HG03432 (cell line): Measurements from ENCODE around the gene HOXA4.

Experiments used
- ATAC-seq: cut with Tn5 transposase; IDR thresholded peaks from one replicate; pipeline ENCODE4 v1.9.1; 2021; ENCODE audit warnings: mild to moderate bottlenecking, moderate library complexity; ENCODE audit not compliant: unreplicated experiment

HOXA4 gene

GRCh38 chr7:27117887-27118491 lies 12.6 kb downstream of the HOXA4 start:
- ATAC-seq: no peak

GRCh38 chr7:27116962-27117886 lies 13.3 kb downstream of the HOXA4 start:
- no peak for ATAC-seq

- no peak for ATAC-seq
Measured at GRCh38 chr7:27116031-27116961, 14.3 kb downstream of the HOXA4 start.

GRCh38 chr7:27115221-27116026 lies 15.1 kb downstream of the HOXA4 start:
- ATAC-seq: no peak

- ATAC-seq: no peak
Measured at GRCh38 chr7:27114881-27115220, 15.7 kb downstream of the HOXA4 start.

- no peak for ATAC-seq
Measured at GRCh38 chr7:27113991-27114769, 16.4 kb downstream of the HOXA4 start.

- ATAC-seq: no peak
Measured at GRCh38 chr7:27112955-27113949, 17.3 kb downstream of the HOXA4 start.

- no peak for ATAC-seq
Measured at GRCh38 chr7:27112361-27112760, 18.2 kb downstream of the HOXA4 start.

GRCh38 chr7:27111751-27112277 lies 18.7 kb downstream of the HOXA4 start:
- no peak for ATAC-seq

GRCh38 chr7:27111042-27111750 lies 19.4 kb downstream of the HOXA4 start:
- ATAC-seq: no peak

GRCh38 chr7:27110186-27111031 lies 20.1 kb downstream of the HOXA4 start:
- ATAC-seq: no peak

GRCh38 chr7:27109466-27110185 lies 20.9 kb downstream of the HOXA4 start:
- no peak for ATAC-seq

- no peak for ATAC-seq
Measured at GRCh38 chr7:27108390-27109127, 22.0 kb downstream of the HOXA4 start.

GRCh38 chr7:27107391-27108381 lies 22.9 kb downstream of the HOXA4 start:
- ATAC-seq: no peak
